ENCODE results near the gene MMP20. TPM values are rescaled to one million over a fixed set of nuclear protein-coding genes. Genes with fewer than 3 reads are reported as not detected.
"Not testable (repeated sequence)": the region's sequence is repeated elsewhere in the genome, so short reads cannot be mapped to it uniquely, and the experiment has no call there.

MMP20 gene
- total RNA-seq, 4 donors from 2014 or later: not detected

DNA sequence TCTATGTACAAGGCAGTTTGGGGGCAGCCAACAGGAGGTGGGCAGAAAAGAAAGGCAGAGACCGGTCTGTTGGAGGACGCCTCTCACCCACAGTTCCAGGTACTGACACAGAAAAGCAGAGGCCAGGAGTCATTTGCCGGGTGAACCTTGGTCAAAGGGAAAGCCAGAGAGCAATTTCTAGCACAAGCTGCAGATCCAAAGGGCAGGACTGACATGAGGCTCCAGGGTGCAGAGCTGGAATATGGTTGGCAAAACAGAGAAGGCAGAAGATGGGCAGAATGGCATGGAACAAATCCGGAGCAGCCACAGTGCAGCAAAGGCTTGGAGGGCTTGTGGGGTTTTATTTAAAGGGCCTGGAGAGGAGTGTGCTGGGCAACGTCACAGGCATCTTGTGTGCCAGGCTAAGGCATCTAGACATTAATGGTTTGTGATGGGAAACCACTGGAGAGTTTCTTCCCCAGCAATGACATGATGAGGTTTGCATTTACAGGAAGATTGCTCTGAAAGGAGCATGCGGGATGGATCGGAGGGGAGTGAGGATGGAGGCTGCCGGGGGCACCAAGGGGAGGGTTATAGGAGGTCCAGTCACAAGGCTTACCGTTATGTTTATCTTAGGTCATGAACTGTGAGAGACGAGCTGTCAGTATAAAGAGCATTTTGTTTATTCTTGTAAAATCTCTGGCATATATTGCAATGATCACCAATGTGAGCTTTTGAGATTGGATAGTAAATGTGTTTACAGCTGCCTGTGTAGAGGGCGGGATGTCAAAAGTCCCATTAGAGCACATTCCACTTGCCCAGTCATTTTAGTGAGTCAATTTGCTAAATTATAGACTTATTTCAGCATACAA is 5.7 kb upstream of the MMP20 start:
- Histone ChIP-seq H3K4me1 (no peaks in the 10 kb centered on the region), H3K27ac (no peak overlapping the region), H3K36me3 (no peaks in the 10 kb centered on the region), H3K9me3 (no peaks in the 10 kb centered on the region), H3K4me3 (no peak overlapping the region), H3K27me3 (no peaks in the 10 kb centered on the region)
- intact Hi-C loops (cut with DNase I; ENCODE audit: low total_unique reads): no loop called here
- no peak for DNase-seq
- 44 to 76% methylated on average over 6 to 11 of the region's 11 CpGs for WGBS, 2 donors (ENCODE audit: low coverage in 1 of 2)
- in situ Hi-C loops (cut with MboI; ENCODE audit: low pct_ligation_motif_present in 1 of 4, low pct_unique_long_range_greater_than_20kb in 1 of 4, low sequenced_read_pairs in 3 of 4): no loop called here
- TF ChIP-seq, protein P1, sequence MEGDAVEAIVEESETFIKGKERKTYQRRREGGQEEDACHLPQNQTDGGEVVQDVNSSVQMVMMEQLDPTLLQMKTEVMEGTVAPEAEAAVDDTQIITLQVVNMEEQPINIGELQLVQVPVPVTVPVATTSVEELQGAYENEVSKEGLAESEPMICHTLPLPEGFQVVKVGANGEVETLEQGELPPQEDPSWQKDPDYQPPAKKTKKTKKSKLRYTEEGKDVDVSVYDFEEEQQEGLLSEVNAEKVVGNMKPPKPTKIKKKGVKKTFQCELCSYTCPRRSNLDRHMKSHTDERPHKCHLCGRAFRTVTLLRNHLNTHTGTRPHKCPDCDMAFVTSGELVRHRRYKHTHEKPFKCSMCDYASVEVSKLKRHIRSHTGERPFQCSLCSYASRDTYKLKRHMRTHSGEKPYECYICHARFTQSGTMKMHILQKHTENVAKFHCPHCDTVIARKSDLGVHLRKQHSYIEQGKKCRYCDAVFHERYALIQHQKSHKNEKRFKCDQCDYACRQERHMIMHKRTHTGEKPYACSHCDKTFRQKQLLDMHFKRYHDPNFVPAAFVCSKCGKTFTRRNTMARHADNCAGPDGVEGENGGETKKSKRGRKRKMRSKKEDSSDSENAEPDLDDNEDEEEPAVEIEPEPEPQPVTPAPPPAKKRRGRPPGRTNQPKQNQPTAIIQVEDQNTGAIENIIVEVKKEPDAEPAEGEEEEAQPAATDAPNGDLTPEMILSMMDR (IDR thresholded peaks at IDR 0.05): no peak
- TF ChIP-seq POLR2A (IDR thresholded peaks at IDR 0.05): no peak
- TF ChIP-seq EP300 (IDR thresholded peaks at IDR 0.05; ENCODE audit: low read depth): no peak
- no peak for TF ChIP-seq POLR2AphosphoS5 (IDR thresholded peaks at IDR 0.05)

DNA sequence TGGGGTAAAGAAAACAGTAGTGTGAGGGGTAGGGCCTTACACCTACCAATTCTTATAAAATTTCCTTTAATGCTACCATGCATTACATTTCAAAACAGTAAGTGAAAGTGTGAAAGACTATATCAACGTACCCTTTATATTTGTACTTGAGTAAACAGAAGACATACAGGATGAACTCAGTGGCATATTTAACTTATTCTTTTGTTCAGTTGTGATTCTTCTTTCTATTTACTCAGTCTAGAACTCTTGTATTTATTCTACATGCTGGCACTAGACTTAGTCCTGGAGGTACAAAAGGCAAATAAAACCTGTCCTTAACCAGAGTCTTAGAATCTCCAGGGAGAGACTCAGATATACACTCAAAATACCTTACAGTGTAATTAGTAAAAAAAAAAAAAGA is 4.8 kb upstream of the MMP20 start:
- in situ Hi-C loops (cut with MboI; ENCODE audit: low pct_ligation_motif_present in 1 of 4, low pct_unique_long_range_greater_than_20kb in 1 of 4, low sequenced_read_pairs in 3 of 4); H3K4me1 ChIP-seq: not testable (repeated sequence)

DNA sequence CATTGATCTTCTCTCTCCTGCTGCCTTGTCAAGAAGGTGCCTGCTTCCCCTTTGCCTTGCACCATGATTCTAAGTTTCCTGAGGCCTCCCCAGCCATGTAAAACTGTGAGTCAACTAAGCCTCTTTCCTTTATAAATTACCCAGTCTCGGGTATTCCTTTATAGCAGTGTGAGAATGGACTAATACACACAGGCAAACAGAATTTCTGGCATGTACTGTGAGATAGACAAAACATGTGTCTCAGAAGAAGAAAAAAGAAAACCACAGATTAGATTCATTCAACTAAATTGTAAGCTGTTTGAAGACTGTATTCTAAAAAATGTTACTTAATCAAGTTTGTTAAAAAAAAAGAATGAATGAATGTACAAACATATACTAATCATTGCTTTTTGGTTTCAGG is 1.5 kb upstream of the MMP20 start:
- intact Hi-C loops (cut with DNase I; ENCODE audit: low total_unique reads) (no loop called here), in situ Hi-C loops (cut with MboI; ENCODE audit: low pct_ligation_motif_present in 1 of 4, low pct_unique_long_range_greater_than_20kb in 1 of 4, low sequenced_read_pairs in 3 of 4) (no loop called here)
- no peak for DNase-seq
- no peak overlapping the region for H3K27ac ChIP-seq
- no peaks in the 10 kb centered on the region for H3K4me1 ChIP-seq
- no peaks in the 10 kb centered on the region for H3K9me3 ChIP-seq
- 61 to 80% methylated on average over 1 of the region's 1 CpG for WGBS, 2 donors (ENCODE audit: low coverage in 1 of 2)
- no peak for TF ChIP-seq POLR2AphosphoS5 (IDR thresholded peaks at IDR 0.05)
- TF ChIP-seq, protein P1 (IDR thresholded peaks at IDR 0.05): no peak
- no peak for TF ChIP-seq POLR2A (IDR thresholded peaks at IDR 0.05)
- TF ChIP-seq EP300 (IDR thresholded peaks at IDR 0.05; ENCODE audit: low read depth): no peak
- no peaks in the 10 kb centered on the region for H3K27me3 ChIP-seq
- no peaks in the 10 kb centered on the region for H3K36me3 ChIP-seq
- no peak overlapping the region for H3K4me3 ChIP-seq

More for the DNA sequence above, 4.8 kb upstream of the MMP20 start:
- H3K4me3 ChIP-seq; H3K36me3 ChIP-seq; DNase-seq; H3K27me3 ChIP-seq; intact Hi-C loops (cut with DNase I; ENCODE audit: low total_unique reads); H3K9me3 ChIP-seq; H3K27ac ChIP-seq: not testable (repeated sequence)
- WGBS, 2 donors (ENCODE audit: low coverage in 1 of 2): 25 to 36% methylated on average over 1 of the region's 1 CpG

DNA sequence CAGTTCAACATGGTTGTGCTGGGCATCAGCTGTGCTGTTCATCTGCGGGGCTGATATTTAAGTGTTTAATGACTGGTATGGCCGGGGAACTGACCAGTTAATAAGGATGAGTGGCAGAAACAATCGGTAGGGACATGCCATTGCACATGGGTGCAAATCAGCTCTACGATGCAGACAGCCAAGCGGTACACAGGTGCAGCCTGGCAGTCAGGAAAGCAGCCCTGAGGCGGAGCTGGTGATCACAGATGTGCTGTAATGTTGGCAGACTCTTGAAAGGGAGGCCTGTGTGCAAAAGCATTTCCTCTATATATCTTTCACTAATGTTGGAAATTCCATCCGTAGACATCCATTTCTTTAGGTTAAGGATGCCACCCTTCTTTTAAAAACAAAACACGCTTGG is 1.1 kb downstream of the MMP20 start:
- WGBS, 2 donors (ENCODE audit: low coverage in 1 of 2): 75 to 79% methylated on average over 7 to 8 of the region's 8 CpGs
- Histone ChIP-seq H3K9me3 (no peaks in the 10 kb centered on the region), H3K27me3 (no peaks in the 10 kb centered on the region), H3K27ac (no peak overlapping the region), H3K4me1 (no peaks in the 10 kb centered on the region), H3K36me3 (no peaks in the 10 kb centered on the region), H3K4me3 (no peak overlapping the region)
- in situ Hi-C loops (cut with MboI; ENCODE audit: low pct_ligation_motif_present in 1 of 4, low pct_unique_long_range_greater_than_20kb in 1 of 4, low sequenced_read_pairs in 3 of 4) (no loop called here), intact Hi-C loops (cut with DNase I; ENCODE audit: low total_unique reads) (no loop called here)
- TF ChIP-seq POLR2AphosphoS5 (IDR thresholded peaks at IDR 0.05) (no peak), POLR2A (IDR thresholded peaks at IDR 0.05) (no peak), EP300 (IDR thresholded peaks at IDR 0.05; ENCODE audit: low read depth) (no peak)
- TF ChIP-seq, protein P1 (IDR thresholded peaks at IDR 0.05): no peak
- no peak for DNase-seq
